SK-N-MC (cell line): ENCODE data around the gene ZNF398.

Experiments used
- EZH2 ChIP-seq: fragments of 200-600 bp; sonication (generic); IDR thresholded peaks from one replicate; pipeline ENCODE4 v1.6.1; 2017; ENCODE audit warnings: antibody characterized with exemption
- FOXP2 ChIP-seq: optimal IDR thresholded peaks from 2 replicates; pipeline ENCODE3; 2011; ENCODE audit warnings: mild to moderate bottlenecking, moderate library complexity; ENCODE audit not compliant: insufficient read depth; ENCODE audit errors: extremely low read length, control extremely low read depth
- POLR2AphosphoS5 ChIP-seq: IDR thresholded peaks from 2 replicates; pipeline ENCODE4 v1.6.1; 2012; ENCODE audit warnings: mild to moderate bottlenecking, low read depth, low read length, borderline replicate concordance

GRCh38 chr7:149100821-149101220, 46.4 kb upstream of the ZNF398 start:
- TF ChIP-seq POLR2AphosphoS5 = no peak
- no peak for TF ChIP-seq EZH2
- no peak for TF ChIP-seq FOXP2
